MM.1S (cell line): Measurements from ENCODE around the gene TMEM17.

ENCODE experiments used
- DNase-seq: peaks from one replicate; pipeline ENCODE4 v3.0.0-alpha.2; 2015
- H2AFZ ChIP-seq: fragments of 300-600 bp; sonication (generic); 2 replicates; pipeline ENCODE4 v1.6.0; 2016; ENCODE audit warnings: antibody characterized with exemption, low read length
- H3F3A ChIP-seq: fragments of 300-600 bp; sonication (generic); 2 replicates; pipeline ENCODE4 v1.6.1; 2016; ENCODE audit warnings: mild to moderate bottlenecking, antibody characterized with exemption, low read length, moderate library complexity, mixed read lengths; ENCODE audit not compliant: insufficient read depth
- H3K27ac ChIP-seq: fragments of 300-600 bp; sonication (generic); 2 replicates; pipeline ENCODE4 v1.5.1; 2016; ENCODE audit warnings: mild to moderate bottlenecking, low read length
- H3K27me3 ChIP-seq: fragments of 300-600 bp; sonication (generic); replicated peaks from 2 replicates; pipeline ENCODE4 v1.6.0; 2016; ENCODE audit warnings: low read length; ENCODE audit not compliant: insufficient read depth
- H3K36me3 ChIP-seq: fragments of 300-600 bp; sonication (generic); replicated peaks from 2 replicates; pipeline ENCODE4 v1.6.1; 2016; ENCODE audit warnings: mild to moderate bottlenecking, low read length, mixed read lengths; ENCODE audit not compliant: insufficient read depth
- H3K4me1 ChIP-seq: fragments of 300-600 bp; sonication (generic); 2 replicates; pipeline ENCODE4 v1.6.1; 2016; ENCODE audit warnings: low read length, mixed read lengths
- H3K4me2 ChIP-seq: fragments of 300-600 bp; sonication (generic); 2 replicates; pipeline ENCODE4 v1.6.0; 2016; ENCODE audit warnings: low read depth, low read length
- H3K4me3 ChIP-seq: fragments of 300-600 bp; sonication (generic); 2 replicates; pipeline ENCODE4 v1.5.1; 2016; ENCODE audit warnings: low read length, mixed read lengths
- H3K79me2 ChIP-seq: fragments of 300-600 bp; sonication (generic); 2 replicates; pipeline ENCODE4 v1.6.1; 2016; ENCODE audit warnings: mixed run types, low read length, mixed read lengths
- H3K9ac ChIP-seq: fragments of 300-600 bp; sonication (generic); 2 replicates; pipeline ENCODE4 v1.6.1; 2016; ENCODE audit warnings: low read length, mixed read lengths
- H3K9me2 ChIP-seq: fragments of 300-600 bp; sonication (generic); replicated peaks from 2 replicates; pipeline ENCODE4 v1.6.1; 2016; ENCODE audit warnings: mild to moderate bottlenecking, low read length, mixed read lengths; ENCODE audit not compliant: insufficient read depth
- H3K9me3 ChIP-seq: fragments of 300-600 bp; sonication (generic); replicated peaks from 2 replicates; pipeline ENCODE4 v1.6.1; 2016; ENCODE audit warnings: mild to moderate bottlenecking, low read length, mixed read lengths; ENCODE audit not compliant: insufficient read depth
- H4K20me1 ChIP-seq: fragments of 300-600 bp; sonication (generic); 2 replicates; pipeline ENCODE4 v1.6.1; 2016; ENCODE audit warnings: mild to moderate bottlenecking, low read length, moderate library complexity, mixed read lengths; ENCODE audit not compliant: insufficient read depth
- EZH2 ChIP-seq: fragments of 300-600 bp; sonication (generic); optimal IDR thresholded peaks from 2 replicates; pipeline ENCODE3; 2017; ENCODE audit warnings: low read depth, mild to moderate bottlenecking, antibody characterized with exemption, low read length, mixed read lengths
- EZH2phosphoT487 ChIP-seq: fragments of 300-600 bp; sonication (generic); IDR thresholded peaks from 2 replicates; pipeline ENCODE4 v1.6.1; 2018; ENCODE audit warnings: antibody characterized with exemption, low read length
- TF ChIP-seq, protein P1 (sequence below): fragments of 300-600 bp; sonication (generic); IDR thresholded peaks from 2 replicates; pipeline ENCODE4 v1.5.1; 2016; ENCODE audit warnings: antibody characterized with exemption, low read length, mixed read lengths

TMEM17 gene

DNA sequence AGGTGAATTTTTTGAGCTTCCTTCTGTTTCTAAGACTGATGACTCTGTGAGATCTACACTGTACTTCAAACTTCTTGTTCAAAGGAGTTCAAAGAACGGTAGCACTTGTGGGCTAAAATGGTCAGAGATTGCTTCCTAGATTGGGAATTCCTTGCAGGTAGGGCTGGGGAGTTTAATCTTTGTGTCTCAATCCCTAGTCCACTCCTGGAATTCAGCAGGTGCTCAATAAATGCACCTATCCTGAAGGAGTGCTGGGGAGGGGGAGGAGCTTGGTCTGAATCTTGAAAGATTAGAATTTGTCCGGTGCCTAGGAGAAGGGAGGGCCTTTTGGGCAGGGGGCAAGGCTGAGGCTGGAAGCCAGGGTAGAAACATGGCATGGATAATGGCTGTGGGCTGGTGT is 34.6 kb downstream of the TMEM17 start:
- Histone ChIP-seq H3K9me3 (no peaks in the 10 kb centered on the region), H2AFZ (no peak overlapping the region), H3K79me2 (no peaks in the 10 kb centered on the region), H3K4me3 (no peak overlapping the region), H3K36me3 (no peaks in the 10 kb centered on the region), H3K4me2 (no peak overlapping the region), H3K9ac (no peak overlapping the region), H3K4me1 (peaks cover 20% of the 10 kb centered on the region), H3K27ac (no peak overlapping the region), H3K9me2 (no peaks in the 10 kb centered on the region), H4K20me1 (no peaks in the 10 kb centered on the region), H3K27me3 (no peaks in the 10 kb centered on the region), H3F3A (0 out of 2 replicates have a peak, but pooled peaks cover 4% of the 10 kb centered on the region)
- TF ChIP-seq EZH2, result no peak
- no peak for TF ChIP-seq EZH2phosphoT487
- TF ChIP-seq, protein P1, sequence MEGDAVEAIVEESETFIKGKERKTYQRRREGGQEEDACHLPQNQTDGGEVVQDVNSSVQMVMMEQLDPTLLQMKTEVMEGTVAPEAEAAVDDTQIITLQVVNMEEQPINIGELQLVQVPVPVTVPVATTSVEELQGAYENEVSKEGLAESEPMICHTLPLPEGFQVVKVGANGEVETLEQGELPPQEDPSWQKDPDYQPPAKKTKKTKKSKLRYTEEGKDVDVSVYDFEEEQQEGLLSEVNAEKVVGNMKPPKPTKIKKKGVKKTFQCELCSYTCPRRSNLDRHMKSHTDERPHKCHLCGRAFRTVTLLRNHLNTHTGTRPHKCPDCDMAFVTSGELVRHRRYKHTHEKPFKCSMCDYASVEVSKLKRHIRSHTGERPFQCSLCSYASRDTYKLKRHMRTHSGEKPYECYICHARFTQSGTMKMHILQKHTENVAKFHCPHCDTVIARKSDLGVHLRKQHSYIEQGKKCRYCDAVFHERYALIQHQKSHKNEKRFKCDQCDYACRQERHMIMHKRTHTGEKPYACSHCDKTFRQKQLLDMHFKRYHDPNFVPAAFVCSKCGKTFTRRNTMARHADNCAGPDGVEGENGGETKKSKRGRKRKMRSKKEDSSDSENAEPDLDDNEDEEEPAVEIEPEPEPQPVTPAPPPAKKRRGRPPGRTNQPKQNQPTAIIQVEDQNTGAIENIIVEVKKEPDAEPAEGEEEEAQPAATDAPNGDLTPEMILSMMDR, result no peak
- no peak for DNase-seq

DNA sequence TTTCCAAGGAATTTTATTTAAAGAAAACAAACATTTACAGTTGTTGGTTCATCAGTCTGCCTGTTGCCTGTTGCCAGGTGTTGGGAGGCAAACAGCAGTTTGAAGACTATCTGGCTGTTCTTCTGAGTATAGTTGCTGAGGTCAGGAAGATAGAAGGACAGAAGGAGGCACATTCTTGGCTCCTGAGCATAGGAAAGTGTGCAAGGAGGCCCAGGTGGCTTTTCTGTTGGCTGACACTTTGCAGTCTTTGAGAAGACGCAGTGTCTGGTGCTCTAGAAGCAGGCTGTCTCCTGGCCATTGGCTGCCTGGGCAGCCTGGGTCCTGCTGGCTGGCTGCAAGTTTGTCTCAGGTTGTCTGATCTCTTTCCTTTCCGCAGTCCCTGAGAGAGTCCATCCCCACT is 36.4 kb downstream of the TMEM17 start:
- Histone ChIP-seq H3K9me2 (no peaks in the 10 kb centered on the region), H2AFZ (no peak overlapping the region), H3K4me3 (no peak overlapping the region), H3K27me3 (no peaks in the 10 kb centered on the region), H3K27ac (no peak overlapping the region), H3K9ac (no peak overlapping the region), H3K79me2 (no peaks in the 10 kb centered on the region), H3K9me3 (no peaks in the 10 kb centered on the region), H3K4me1 (peaks cover 20% of the 10 kb centered on the region), H4K20me1 (no peaks in the 10 kb centered on the region), H3K4me2 (no peak overlapping the region), H3F3A (0 out of 2 replicates have a peak, but pooled peaks cover 4% of the 10 kb centered on the region), H3K36me3 (no peaks in the 10 kb centered on the region)
- DNase-seq, result no peak
- TF ChIP-seq, protein P1, result no peak
- TF ChIP-seq EZH2 (no peak), EZH2phosphoT487 (no peak)

DNA sequence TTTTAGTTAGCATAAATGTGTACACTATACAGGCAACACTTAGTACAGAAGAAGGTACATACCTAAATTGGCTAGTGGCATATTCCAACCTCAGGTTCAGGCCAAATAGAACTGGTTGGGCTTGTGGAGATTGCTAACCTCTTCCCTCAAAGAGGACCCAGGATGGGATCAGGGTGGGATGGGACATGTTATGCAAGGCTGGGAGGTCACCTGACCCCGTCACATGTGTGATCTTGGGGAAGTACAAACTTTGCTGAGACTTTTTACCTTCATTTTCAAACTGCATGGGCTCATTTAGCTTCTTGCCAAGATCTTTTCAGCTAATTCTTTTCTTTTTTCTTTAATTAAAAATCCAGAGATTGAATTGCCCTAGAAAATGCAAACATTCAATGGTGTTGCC is 36.9 kb downstream of the TMEM17 start:
- Histone ChIP-seq H3K36me3 (no peaks in the 10 kb centered on the region), H3K9ac (no peak overlapping the region), H3K4me3 (no peak overlapping the region), H3F3A (0 out of 2 replicates have a peak, but pooled peaks cover 4% of the 10 kb centered on the region), H3K4me1 (peaks cover 20% of the 10 kb centered on the region), H3K79me2 (no peaks in the 10 kb centered on the region), H3K27ac (no peak overlapping the region), H3K9me3 (no peaks in the 10 kb centered on the region), H4K20me1 (no peaks in the 10 kb centered on the region), H2AFZ (no peak overlapping the region), H3K27me3 (no peaks in the 10 kb centered on the region), H3K4me2 (no peak overlapping the region), H3K9me2 (no peaks in the 10 kb centered on the region)
- TF ChIP-seq EZH2, result no peak
- no peak for TF ChIP-seq EZH2phosphoT487
- TF ChIP-seq, protein P1, result no peak
- no peak for DNase-seq
